ENCODE data around the gene FBXO31. TPM values are rescaled to one million over a fixed set of nuclear protein-coding genes. Genes with fewer than 3 reads are reported as not detected.

Gene FBXO31
- total and polyA plus RNA-seq, 5 donors from 2014 or later = 18.8 to 35.5 (median 27.8) TPM

DNA sequence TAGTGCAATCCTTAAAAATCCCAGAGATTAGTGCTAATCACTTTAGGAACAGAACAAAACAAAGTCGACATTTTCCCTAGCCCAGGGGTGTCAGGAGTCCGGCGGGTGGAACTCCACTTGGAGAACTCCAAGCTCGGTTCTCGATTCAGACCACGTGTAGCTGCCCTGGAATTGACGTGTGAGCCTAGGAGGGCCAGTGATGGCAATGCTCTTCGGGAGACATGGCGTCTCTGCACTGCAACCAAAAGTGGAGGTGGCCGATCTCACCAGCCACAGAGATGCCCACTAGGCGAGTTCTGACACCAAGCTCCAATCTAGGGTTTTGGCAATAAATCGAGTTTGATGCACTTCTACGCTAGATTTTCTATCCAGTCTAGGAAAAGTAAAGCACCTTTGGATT lies 26.2 kb upstream of the FBXO31 start:
- Histone ChIP-seq H3K27me3 (ENCODE audit: control insufficient read depth, insufficient read depth, low read length) (no peaks in the 10 kb centered on the region), H3K4me3 (ENCODE audit: low read depth, low read length) (no peak overlapping the region), H3K27ac (ENCODE audit: insufficient read depth, low read length, poor library complexity, severe bottlenecking) (no peak overlapping the region), H3K4me1 (ENCODE audit: control insufficient read depth, insufficient read depth, low read length, poor library complexity, severe bottlenecking) (no peaks in the 10 kb centered on the region), H3K9me3 (ENCODE audit: control insufficient read depth in 2 of 2, low read length in 2 of 2) (no peaks in the 10 kb centered on the region), H3K36me3 (ENCODE audit: control insufficient read depth, insufficient read depth, low read length) (peaks cover 72% of the 10 kb centered on the region)
- peaks cover 0 to 4% (median under 1%) of the 10 kb centered on the region in 4 donors for H3K4me1 Mint-ChIP-seq
- DNase-seq (no peak), ATAC-seq (ENCODE audit: low read depth in 2 of 2) (no peak)
- H3K36me3 Mint-ChIP-seq = peaks cover 26% of the 10 kb centered on the region
- no peaks in the 10 kb centered on the region for H3K9me3 Mint-ChIP-seq
- no peak overlapping the region for H3K27ac Mint-ChIP-seq
- H3K4me3 Mint-ChIP-seq = no peak overlapping the region
- H3K27me3 Mint-ChIP-seq = no peaks in the 10 kb centered on the region

DNA sequence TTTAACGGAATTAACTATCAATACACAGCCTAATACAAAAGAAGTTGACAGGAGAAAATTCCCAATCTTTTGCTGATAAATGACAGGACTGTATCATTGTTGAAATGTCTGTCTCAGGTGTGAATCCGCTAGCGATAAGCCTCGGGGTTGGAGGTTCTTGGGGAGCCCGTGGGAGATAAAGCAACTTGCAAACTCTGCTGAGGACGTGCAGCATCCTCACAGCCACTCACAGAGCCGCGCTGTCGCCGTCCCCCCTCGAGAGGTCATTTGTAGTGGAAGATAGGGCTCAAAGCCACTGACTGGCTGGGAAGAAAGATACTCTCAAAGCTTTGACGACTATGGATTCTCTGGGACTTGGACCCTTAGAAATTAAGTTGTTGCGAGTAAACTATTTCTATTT lies 25.6 kb upstream of the FBXO31 start:
- Mint-ChIP-seq H3K4me1 (peaks cover 0 to 4% (median under 1%) of the 10 kb centered on the region in 4 donors), H3K36me3 (peaks cover 26% of the 10 kb centered on the region), H3K27ac (no peak overlapping the region), H3K9me3 (no peaks in the 10 kb centered on the region), H3K27me3 (no peaks in the 10 kb centered on the region), H3K4me3 (no peak overlapping the region)
- H3K4me3 ChIP-seq (ENCODE audit: low read depth, low read length) = no peak overlapping the region
- no peaks in the 10 kb centered on the region for H3K27me3 ChIP-seq (ENCODE audit: control insufficient read depth, insufficient read depth, low read length)
- no peaks in the 10 kb centered on the region for H3K4me1 ChIP-seq (ENCODE audit: control insufficient read depth, insufficient read depth, low read length, poor library complexity, severe bottlenecking)
- ATAC-seq (ENCODE audit: low read depth in 2 of 2) (no peak), DNase-seq (no peak)
- H3K36me3 ChIP-seq (ENCODE audit: control insufficient read depth, insufficient read depth, low read length) = peaks cover 78% of the 10 kb centered on the region
- no peaks in the 10 kb centered on the region for H3K9me3 ChIP-seq (ENCODE audit: control insufficient read depth in 2 of 2, low read length in 2 of 2)
- no peak overlapping the region for H3K27ac ChIP-seq (ENCODE audit: insufficient read depth, low read length, poor library complexity, severe bottlenecking)

DNA sequence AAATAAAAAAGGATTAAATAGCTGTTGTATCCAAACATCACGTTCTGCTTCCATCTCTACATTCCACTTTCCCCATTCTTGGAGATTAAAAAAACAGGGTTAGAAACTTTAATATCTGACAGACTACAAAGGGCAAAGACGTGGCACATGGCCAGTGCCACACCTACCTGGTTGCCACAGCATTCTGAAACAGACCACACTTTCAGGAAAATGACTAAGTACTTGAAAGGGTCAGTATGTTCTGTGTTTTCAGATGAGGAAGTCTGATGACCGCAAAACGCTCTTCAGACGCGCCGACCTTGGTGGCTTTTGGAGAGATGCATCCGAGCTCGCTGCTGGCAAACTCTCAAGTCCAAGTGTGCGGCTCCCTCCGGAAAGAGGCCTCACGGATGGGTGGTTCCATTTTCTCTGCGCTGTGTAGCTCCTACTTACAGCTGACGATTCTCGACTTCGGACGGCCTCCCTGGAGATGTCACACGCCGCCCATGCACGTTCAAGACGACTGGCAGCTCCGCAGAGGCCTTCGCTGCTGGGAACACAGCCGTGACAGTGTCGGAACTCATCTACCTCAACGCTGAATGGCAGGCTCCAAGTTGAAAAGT lies 24.0 kb upstream of the FBXO31 start:
- Mint-ChIP-seq H3K9me3 (no peaks in the 10 kb centered on the region), H3K4me3 (no peak overlapping the region), H3K27me3 (no peaks in the 10 kb centered on the region), H3K36me3 (peaks cover 22% of the 10 kb centered on the region), H3K27ac (peak overlapping the region in 1 of 3 donors; percentile 4), H3K4me1 (peaks cover 0 to 4% (median under 1%) of the 10 kb centered on the region in 4 donors)
- Histone ChIP-seq H3K4me1 (ENCODE audit: control insufficient read depth, insufficient read depth, low read length, poor library complexity, severe bottlenecking) (no peaks in the 10 kb centered on the region), H3K4me3 (ENCODE audit: low read depth, low read length) (no peak overlapping the region), H3K27ac (ENCODE audit: insufficient read depth, low read length, poor library complexity, severe bottlenecking) (no peak overlapping the region), H3K27me3 (ENCODE audit: control insufficient read depth, insufficient read depth, low read length) (no peaks in the 10 kb centered on the region), H3K9me3 (ENCODE audit: control insufficient read depth in 2 of 2, low read length in 2 of 2) (no peaks in the 10 kb centered on the region), H3K36me3 (ENCODE audit: control insufficient read depth, insufficient read depth, low read length) (peaks cover 84% of the 10 kb centered on the region)
- ATAC-seq (ENCODE audit: low read depth in 2 of 2) (no peak), DNase-seq (no peak)

GRCh38 chr16:87406495-87407088 lies 23.0 kb upstream of the FBXO31 start:
- H3K4me3 Mint-ChIP-seq = no peak overlapping the region
- Histone ChIP-seq H3K36me3 (ENCODE audit: control insufficient read depth, insufficient read depth, low read length) (peaks cover 83% of the 10 kb centered on the region), H3K4me1 (ENCODE audit: control insufficient read depth, insufficient read depth, low read length, poor library complexity, severe bottlenecking) (no peaks in the 10 kb centered on the region), H3K9me3 (ENCODE audit: control insufficient read depth in 2 of 2, low read length in 2 of 2) (no peaks in the 10 kb centered on the region), H3K27me3 (ENCODE audit: control insufficient read depth, insufficient read depth, low read length) (no peaks in the 10 kb centered on the region), H3K4me3 (ENCODE audit: low read depth, low read length) (no peak overlapping the region), H3K27ac (ENCODE audit: insufficient read depth, low read length, poor library complexity, severe bottlenecking) (no peak overlapping the region)
- no peak overlapping the region for H3K27ac Mint-ChIP-seq
- no peaks in the 10 kb centered on the region for H3K27me3 Mint-ChIP-seq
- no peaks in the 10 kb centered on the region for H3K9me3 Mint-ChIP-seq
- peaks cover 0 to 4% (median under 1%) of the 10 kb centered on the region in 4 donors for H3K4me1 Mint-ChIP-seq
- H3K36me3 Mint-ChIP-seq = peaks cover 22% of the 10 kb centered on the region
- ATAC-seq (ENCODE audit: low read depth in 2 of 2) (no peak), DNase-seq (no peak)

GRCh38 chr16:87404764-87405625 lies 21.4 kb upstream of the FBXO31 start:
- no peaks in the 10 kb centered on the region for H3K9me3 ChIP-seq (ENCODE audit: control insufficient read depth in 2 of 2, low read length in 2 of 2)
- H3K27me3 ChIP-seq (ENCODE audit: control insufficient read depth, insufficient read depth, low read length) = no peaks in the 10 kb centered on the region
- no peaks in the 10 kb centered on the region for H3K4me1 ChIP-seq (ENCODE audit: control insufficient read depth, insufficient read depth, low read length, poor library complexity, severe bottlenecking)
- Mint-ChIP-seq H3K27me3 (no peaks in the 10 kb centered on the region), H3K27ac (peak overlapping the region in 2 of 3 donors; percentile 43 to 56), H3K4me3 (no peak overlapping the region), H3K4me1 (peaks cover 0 to 5% (median 2%) of the 10 kb centered on the region in 4 donors), H3K36me3 (peaks cover 14% of the 10 kb centered on the region), H3K9me3 (no peaks in the 10 kb centered on the region)
- peaks cover 81% of the 10 kb centered on the region for H3K36me3 ChIP-seq (ENCODE audit: control insufficient read depth, insufficient read depth, low read length)
- DNase-seq (no peak), ATAC-seq (ENCODE audit: low read depth in 2 of 2) (no peak)
- no peak overlapping the region for H3K27ac ChIP-seq (ENCODE audit: insufficient read depth, low read length, poor library complexity, severe bottlenecking)
- H3K4me3 ChIP-seq (ENCODE audit: low read depth, low read length) = no peak overlapping the region

DNA sequence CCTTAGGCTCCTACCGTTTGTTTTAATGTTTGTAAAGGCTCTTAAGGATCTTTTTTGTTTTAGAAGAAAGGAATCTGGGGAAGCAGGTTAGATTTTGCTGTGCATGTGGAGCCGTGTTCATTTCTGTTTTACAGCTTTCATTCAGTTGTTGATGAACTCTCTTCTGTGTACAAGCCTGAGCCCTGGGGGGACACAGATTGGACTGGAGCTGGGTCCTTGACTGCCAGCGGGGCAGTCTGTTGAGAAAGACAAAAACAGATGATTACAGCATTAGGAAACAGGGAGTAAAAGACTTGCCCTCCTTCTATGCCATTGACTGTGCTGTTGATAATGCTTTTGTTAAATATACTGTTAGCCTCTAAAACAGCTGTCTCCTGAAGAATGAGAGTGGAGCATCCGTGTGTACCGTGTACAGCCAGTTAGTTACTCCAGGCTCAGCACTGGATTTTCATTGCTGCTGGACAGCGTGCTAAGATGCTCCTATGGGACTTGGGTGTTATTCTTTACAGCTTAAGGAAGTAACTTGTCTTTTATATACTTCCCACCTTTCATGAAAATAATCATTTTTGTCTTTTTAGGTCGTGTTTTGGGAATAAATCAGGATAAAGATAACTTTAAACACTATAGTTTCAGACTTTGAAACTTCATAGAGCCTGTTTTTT lies 11.7 kb upstream of the FBXO31 start:
- peak overlapping the region in 1 of 3 donors; percentile 20 for H3K27ac Mint-ChIP-seq
- H3K4me1 Mint-ChIP-seq = peaks cover 20 to 55% (median 41%) of the 10 kb centered on the region in 4 donors
- no peaks in the 10 kb centered on the region for H3K9me3 Mint-ChIP-seq
- H3K36me3 Mint-ChIP-seq = peaks cover 8% of the 10 kb centered on the region
- DNase-seq (no peak), ATAC-seq (ENCODE audit: low read depth in 2 of 2) (no peak)
- peak overlapping the region in 3 of 4 donors; percentile 44 to 80 (median 52) for H3K4me3 Mint-ChIP-seq
- H3K27me3 Mint-ChIP-seq = no peaks in the 10 kb centered on the region
- Histone ChIP-seq H3K9me3 (ENCODE audit: control insufficient read depth in 2 of 2, low read length in 2 of 2) (no peaks in the 10 kb centered on the region), H3K27ac (ENCODE audit: insufficient read depth, low read length, poor library complexity, severe bottlenecking) (no peak overlapping the region), H3K4me1 (ENCODE audit: control insufficient read depth, insufficient read depth, low read length, poor library complexity, severe bottlenecking) (peaks cover 29% of the 10 kb centered on the region), H3K4me3 (ENCODE audit: low read depth, low read length) (no peak overlapping the region), H3K27me3 (ENCODE audit: control insufficient read depth, insufficient read depth, low read length) (no peaks in the 10 kb centered on the region), H3K36me3 (ENCODE audit: control insufficient read depth, insufficient read depth, low read length) (peaks cover 11% of the 10 kb centered on the region)

- Histone ChIP-seq H3K36me3 (ENCODE audit: control insufficient read depth, insufficient read depth, low read length) (peaks cover under 1% of the 10 kb centered on the region), H3K4me1 (ENCODE audit: control insufficient read depth, insufficient read depth, low read length, poor library complexity, severe bottlenecking) (peaks cover 30% of the 10 kb centered on the region), H3K9me3 (ENCODE audit: control insufficient read depth in 2 of 2, low read length in 2 of 2) (no peaks in the 10 kb centered on the region), H3K27me3 (ENCODE audit: control insufficient read depth, insufficient read depth, low read length) (no peaks in the 10 kb centered on the region), H3K4me3 (ENCODE audit: low read depth, low read length) (peak overlapping the region; percentile 87), H3K27ac (ENCODE audit: insufficient read depth, low read length, poor library complexity, severe bottlenecking) (peak overlapping the region; percentile 63)
- ATAC-seq (ENCODE audit: low read depth in 2 of 2) (no peak), DNase-seq (no peak)
- no peaks in the 10 kb centered on the region for H3K27me3 Mint-ChIP-seq
- H3K4me3 Mint-ChIP-seq = peak overlapping the region; percentile 92 to 96 (median 96)
- H3K27ac Mint-ChIP-seq = peak overlapping the region; percentile 89 to 96 (median 90)
- peaks cover 3% of the 10 kb centered on the region for H3K36me3 Mint-ChIP-seq
- H3K9me3 Mint-ChIP-seq = no peaks in the 10 kb centered on the region
- peaks cover 15 to 56% (median 39%) of the 10 kb centered on the region in 4 donors for H3K4me1 Mint-ChIP-seq
These were observed 10.1 kb upstream of the FBXO31 start for GRCh38 chr16:87393680-87394055.

All from CD4-positive, CD25-positive, alpha-beta regulatory T cell (primary cell).